HuH-7.5 (cell line): Measurements from ENCODE around the gene PRPF31.

Experiments
- DNase-seq: peaks from one replicate; pipeline ENCODE4 v3.0.0; 2011; ENCODE audit warnings: low spot score

Gene PRPF31

GRCh38 chr19:54142166-54142780 lies 26.7 kb downstream of the PRPF31 start:
- DNase-seq: no peak

- DNase-seq: no peak
Measured at GRCh38 chr19:54145541-54146158, 30.1 kb downstream of the PRPF31 start.

GRCh38 chr19:54147676-54148075 lies 32.1 kb downstream of the PRPF31 start:
- DNase-seq: no peak

GRCh38 chr19:54148158-54148557 lies 32.6 kb downstream of the PRPF31 start:
- no peak for DNase-seq

GRCh38 chr19:54149021-54149812 lies 33.7 kb downstream of the PRPF31 start:
- no peak for DNase-seq

- DNase-seq: no peak
Measured at GRCh38 chr19:54151362-54152035, 35.9 kb downstream of the PRPF31 start.

GRCh38 chr19:54152267-54152666 lies 36.7 kb downstream of the PRPF31 start:
- no peak for DNase-seq

- DNase-seq: no peak
Measured at GRCh38 chr19:54152878-54153524, 37.4 kb downstream of the PRPF31 start.

- DNase-seq: no peak
Measured at GRCh38 chr19:54153731-54154326, 38.3 kb downstream of the PRPF31 start.

GRCh38 chr19:54154603-54155345 lies 39.2 kb downstream of the PRPF31 start:
- DNase-seq: no peak

- no peak for DNase-seq
Measured at GRCh38 chr19:54155694-54156093, 40.1 kb downstream of the PRPF31 start.

- no peak for DNase-seq
Measured at GRCh38 chr19:54156490-54156889, 40.9 kb downstream of the PRPF31 start.

- no peak for DNase-seq
Measured at GRCh38 chr19:54156953-54157352, 41.4 kb downstream of the PRPF31 start.

GRCh38 chr19:54158812-54159351 lies 43.3 kb downstream of the PRPF31 start:
- DNase-seq: no peak

GRCh38 chr19:54159352-54160181 lies 44.0 kb downstream of the PRPF31 start, which contains the start of gene LENG1:
Gene LENG1, minus strand, starts transcription at chr19:54159721. Its CDS starts 26 bp downstream, at chr19:54159695.
- peak; percentile 100 for DNase-seq

- no peak for DNase-seq
Measured at GRCh38 chr19:54160182-54160811, 44.7 kb downstream of the PRPF31 start.

GRCh38 chr19:54160854-54161253 lies 45.3 kb downstream of the PRPF31 start:
- DNase-seq: no peak

- no peak for DNase-seq
Measured at GRCh38 chr19:54162241-54162805, 46.8 kb downstream of the PRPF31 start.

GRCh38 chr19:54162884-54163283 lies 47.3 kb downstream of the PRPF31 start:
- no peak for DNase-seq
